Choroid plexus epithelial cell (primary cell): Measurements from ENCODE around the gene AFF2.

ENCODE experiments used
- DNase-seq: peaks from one replicate; pipeline ENCODE4 v3.0.0-alpha.2; 2010; ENCODE audit warnings: low read depth
- H3K4me3 ChIP-seq: 2 replicates; pipeline ENCODE4 v1.5.1; 2011; ENCODE audit warnings: low read depth, mild to moderate bottlenecking, control low read depth, low read length, moderate library complexity
- CTCF ChIP-seq: conservative IDR thresholded peaks from 2 replicates; pipeline ENCODE4 v1.5.1; 2011; ENCODE audit warnings: low read depth, mild to moderate bottlenecking, control low read depth, inconsistent platforms, low read length, moderate library complexity

AFF2 gene

GRCh38 chrX:148495176-148495575 is 5.2 kb upstream of the AFF2 start:
- no peak for DNase-seq
- no peak for TF ChIP-seq CTCF
- no peak overlapping the region for H3K4me3 ChIP-seq

GRCh38 chrX:148498067-148498466 is 2.4 kb upstream of the AFF2 start:
- no peak for DNase-seq
- no peak overlapping the region for H3K4me3 ChIP-seq
- no peak for TF ChIP-seq CTCF

GRCh38 chrX:148499638-148500422 is 587 bp upstream of the AFF2 start:
- no peak overlapping the region for H3K4me3 ChIP-seq
- TF ChIP-seq CTCF = no peak
- DNase-seq = no peak

GRCh38 chrX:148501386-148502066 is 1.1 kb downstream of the AFF2 start:
- no peak for DNase-seq
- no peak for TF ChIP-seq CTCF
- peak overlapping the region; percentile 44 for H3K4me3 ChIP-seq

GRCh38 chrX:148504506-148504905 is 4.1 kb downstream of the AFF2 start:
- DNase-seq = no peak
- H3K4me3 ChIP-seq = no peak overlapping the region
- no peak for TF ChIP-seq CTCF

GRCh38 chrX:148507418-148507817 is 7.0 kb downstream of the AFF2 start:
- DNase-seq = no peak
- H3K4me3 ChIP-seq = no peak overlapping the region
- TF ChIP-seq CTCF = no peak
